ENCODE data around the gene SEMA7A. TPM values are rescaled to one million over a fixed set of nuclear protein-coding genes. Genes with fewer than 3 reads are reported as not detected.

The SEMA7A gene
- total RNA-seq, 2 donors from 2014 or later: 8.1 to 8.2 TPM

- H3K36me3 Mint-ChIP-seq (ENCODE audit: low read depth): no peaks in the 10 kb centered on the region
- no peaks in the 10 kb centered on the region for H3K27me3 ChIP-seq (ENCODE audit: control insufficient read depth, insufficient read depth, low read length, poor library complexity, severe bottlenecking)
- H3K36me3 ChIP-seq (ENCODE audit: control insufficient read depth, insufficient read depth, low read length): no peaks in the 10 kb centered on the region
- H3K4me3 Mint-ChIP-seq: no peak overlapping the region
- H3K27me3 Mint-ChIP-seq (ENCODE audit: insufficient read depth): peaks cover 2% of the 10 kb centered on the region
- H3K4me1 ChIP-seq (ENCODE audit: control insufficient read depth, insufficient read depth, low read length): peaks cover 8% of the 10 kb centered on the region
- H3K4me1 Mint-ChIP-seq: peaks cover 19% of the 10 kb centered on the region
- no peak for TF ChIP-seq CTCF (conservative IDR thresholded peaks at IDR 0.05)
- H3K4me3 ChIP-seq (ENCODE audit: low read length): no peak overlapping the region
- no peaks in the 10 kb centered on the region for H3K9me3 ChIP-seq (ENCODE audit: control insufficient read depth, low read length)
- 96 to 100% methylated on average over 1 to 3 of the region's 3 CpGs for WGBS, 2 experiments (ENCODE audit: insufficient coverage in 1 of 2, insufficient read length in 1 of 2)
- H3K27ac ChIP-seq (ENCODE audit: low read depth, low read length): no peak overlapping the region
- no peak overlapping the region for H3K27ac Mint-ChIP-seq
- H3K9ac ChIP-seq (ENCODE audit: extremely low read depth, low read length, poor library complexity, severe bottlenecking): no peak overlapping the region
- DNase-seq: no peak
- no peaks in the 10 kb centered on the region for H3K9me3 Mint-ChIP-seq
These were observed 65.6 kb downstream of the SEMA7A start for GRCh38 chr15:74368121-74368520.

- no peak within 1 kb of the TSS for H3K9ac ChIP-seq (ENCODE audit: extremely low read depth, low read length, poor library complexity, severe bottlenecking)
- H3K27ac ChIP-seq (ENCODE audit: low read depth, low read length): no peak within 1 kb of the TSS
- H3K27me3 ChIP-seq (ENCODE audit: control insufficient read depth, insufficient read depth, low read length, poor library complexity, severe bottlenecking): no peaks in the 10 kb centered on the region
- no peak for TF ChIP-seq CTCF (conservative IDR thresholded peaks at IDR 0.05)
- H3K4me3 Mint-ChIP-seq: peak within 1 kb of the TSS; percentile 68
- no peaks in the 10 kb centered on the region for H3K9me3 Mint-ChIP-seq
- no peaks in the 10 kb centered on the region for H3K36me3 ChIP-seq (ENCODE audit: control insufficient read depth, insufficient read depth, low read length)
- no peak within 1 kb of the TSS for H3K4me3 ChIP-seq (ENCODE audit: low read length)
- DNase-seq: no peak
- peaks cover 8% of the 10 kb centered on the region for H3K4me1 ChIP-seq (ENCODE audit: control insufficient read depth, insufficient read depth, low read length)
- H3K36me3 Mint-ChIP-seq (ENCODE audit: low read depth): no peaks in the 10 kb centered on the region
- H3K27ac Mint-ChIP-seq: no peak within 1 kb of the TSS
- H3K27me3 Mint-ChIP-seq (ENCODE audit: insufficient read depth): peaks cover 2% of the 10 kb centered on the region
- H3K9me3 ChIP-seq (ENCODE audit: control insufficient read depth, low read length): no peaks in the 10 kb centered on the region
- peaks cover 18% of the 10 kb centered on the region for H3K4me1 Mint-ChIP-seq
- WGBS, 2 experiments (ENCODE audit: insufficient coverage in 1 of 2, insufficient read length in 1 of 2): 90 to 98% methylated on average over 11 to 12 of the region's 12 CpGs
These were observed 66.4 kb downstream of the SEMA7A start, which contains the start of gene CYP11A1 for GRCh38 chr15:74367296-74367854. TSS of gene CYP11A1 (minus strand) at chr15:74367646. CDS start at chr15:74367585, 61 bp downstream.

- Histone ChIP-seq H3K4me1 (ENCODE audit: control insufficient read depth, insufficient read depth, low read length) (peaks cover 8% of the 10 kb centered on the region), H3K27ac (ENCODE audit: low read depth, low read length) (no peak overlapping the region), H3K9ac (ENCODE audit: extremely low read depth, low read length, poor library complexity, severe bottlenecking) (peak overlapping the region; percentile 57), H3K36me3 (ENCODE audit: control insufficient read depth, insufficient read depth, low read length) (peaks cover 5% of the 10 kb centered on the region), H3K27me3 (ENCODE audit: control insufficient read depth, insufficient read depth, low read length, poor library complexity, severe bottlenecking) (no peaks in the 10 kb centered on the region), H3K4me3 (ENCODE audit: low read length) (peak overlapping the region; percentile 76), H3K9me3 (ENCODE audit: control insufficient read depth, low read length) (no peaks in the 10 kb centered on the region)
- H3K9me3 Mint-ChIP-seq: no peaks in the 10 kb centered on the region
- 8 to 12% methylated on average over 23 to 73 of the region's 75 CpGs for WGBS, 2 experiments (ENCODE audit: insufficient coverage in 1 of 2, insufficient read length in 1 of 2)
- H3K27ac Mint-ChIP-seq: peak overlapping the region; percentile 94
- H3K4me1 Mint-ChIP-seq: peaks cover 15% of the 10 kb centered on the region
- H3K27me3 Mint-ChIP-seq (ENCODE audit: insufficient read depth): no peaks in the 10 kb centered on the region
- peak overlapping the region; percentile 68 for H3K4me3 Mint-ChIP-seq
- peaks cover 6% of the 10 kb centered on the region for H3K36me3 Mint-ChIP-seq (ENCODE audit: low read depth)
- peak; percentile 87 for DNase-seq
- peak; percentile 35 for TF ChIP-seq CTCF (conservative IDR thresholded peaks at IDR 0.05)
These were observed 67.9 kb downstream of the SEMA7A start for GRCh38 chr15:74365598-74366445.

All from endodermal cell (in vitro differentiated cells).